Measurements from ENCODE around the gene ABHD17A. TPM values are rescaled to one million over a fixed set of nuclear protein-coding genes. Genes with fewer than 3 reads are reported as not detected.

The ABHD17A gene
- total RNA-seq, 1 experiment from 2014 or later = 68.2 TPM

DNA sequence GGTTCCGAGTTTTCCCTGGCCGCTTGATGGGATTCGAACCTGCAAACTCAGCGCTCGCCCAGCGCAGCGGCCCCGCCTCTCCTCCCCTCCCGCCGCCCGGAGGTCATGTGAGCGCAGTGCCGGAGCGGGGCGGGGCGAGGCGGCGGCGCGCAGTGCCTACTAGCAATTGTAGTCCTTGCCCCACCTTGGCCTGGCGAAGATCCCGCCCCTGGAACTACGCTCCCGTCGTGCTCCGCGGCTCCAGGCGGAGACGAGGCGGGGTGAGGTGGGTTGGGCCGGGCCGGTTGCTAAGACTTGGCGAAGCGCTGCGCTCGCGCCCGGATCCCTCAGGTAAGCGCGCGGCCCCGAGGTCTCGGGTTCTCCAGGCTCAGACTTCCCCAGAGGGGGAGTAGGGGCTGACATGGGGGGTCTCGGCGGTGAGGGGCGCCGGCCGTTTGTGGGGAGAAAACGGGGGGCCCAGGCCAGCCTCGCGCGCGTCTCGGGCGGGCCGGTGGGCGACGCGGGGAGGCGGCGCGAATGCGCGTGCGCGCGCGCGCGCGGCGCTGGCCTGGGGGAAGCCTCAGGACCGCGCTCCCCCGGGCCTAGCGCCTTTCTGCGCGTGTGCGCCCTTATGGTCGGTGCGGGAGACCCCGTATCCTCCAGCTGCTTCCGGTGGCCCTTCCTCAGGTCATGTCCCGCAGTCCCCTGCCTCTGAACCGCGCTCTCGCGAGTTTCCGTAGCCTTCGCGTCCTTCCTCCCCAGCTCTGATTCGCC lies 20.0 kb upstream of the ABHD17A start, which contains the start of the genes ADAT3 and SCAMP4 (continued):
- TF ChIP-seq, protein P1, sequence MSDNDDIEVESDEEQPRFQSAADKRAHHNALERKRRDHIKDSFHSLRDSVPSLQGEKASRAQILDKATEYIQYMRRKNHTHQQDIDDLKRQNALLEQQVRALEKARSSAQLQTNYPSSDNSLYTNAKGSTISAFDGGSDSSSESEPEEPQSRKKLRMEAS (IDR thresholded peaks at IDR 0.05) = peak; percentile 79
- TF ChIP-seq EZH2phosphoT487 (IDR thresholded peaks at IDR 0.05; ENCODE audit: borderline replicate concordance) (no peak), CEBPB (IDR thresholded peaks at IDR 0.05; ENCODE audit: low read depth) (no peak), FOSL1 (IDR thresholded peaks at IDR 0.05; ENCODE audit: low read depth) (no peak), SP1 (IDR thresholded peaks at IDR 0.05; ENCODE audit: low read depth) (peak; percentile 81), EGR1 (IDR thresholded peaks at IDR 0.05; ENCODE audit: low read depth) (no peak), POLR2AphosphoS5 (IDR thresholded peaks at IDR 0.05; ENCODE audit: low read depth, low read length) (peak; percentile 90), POLR2A (IDR thresholded peaks at IDR 0.05; ENCODE audit: borderline replicate concordance, extremely low read depth, insufficient read depth, insufficient read length) (peak; percentile 60), ZNF274 (IDR thresholded peaks at IDR 0.05; ENCODE audit: low read depth, low read length) (no peak), ELF1 (IDR thresholded peaks at IDR 0.05; ENCODE audit: borderline replicate concordance, low read depth) (no peak; the same call in 1 of the 2 replicates), JUND (IDR thresholded peaks at IDR 0.05) (no peak), TCF7L2 (IDR thresholded peaks at IDR 0.05; ENCODE audit: borderline replicate concordance, extremely low read depth, insufficient read depth, insufficient read length) (peak; percentile 35)
- TF ChIP-seq, protein P2, sequence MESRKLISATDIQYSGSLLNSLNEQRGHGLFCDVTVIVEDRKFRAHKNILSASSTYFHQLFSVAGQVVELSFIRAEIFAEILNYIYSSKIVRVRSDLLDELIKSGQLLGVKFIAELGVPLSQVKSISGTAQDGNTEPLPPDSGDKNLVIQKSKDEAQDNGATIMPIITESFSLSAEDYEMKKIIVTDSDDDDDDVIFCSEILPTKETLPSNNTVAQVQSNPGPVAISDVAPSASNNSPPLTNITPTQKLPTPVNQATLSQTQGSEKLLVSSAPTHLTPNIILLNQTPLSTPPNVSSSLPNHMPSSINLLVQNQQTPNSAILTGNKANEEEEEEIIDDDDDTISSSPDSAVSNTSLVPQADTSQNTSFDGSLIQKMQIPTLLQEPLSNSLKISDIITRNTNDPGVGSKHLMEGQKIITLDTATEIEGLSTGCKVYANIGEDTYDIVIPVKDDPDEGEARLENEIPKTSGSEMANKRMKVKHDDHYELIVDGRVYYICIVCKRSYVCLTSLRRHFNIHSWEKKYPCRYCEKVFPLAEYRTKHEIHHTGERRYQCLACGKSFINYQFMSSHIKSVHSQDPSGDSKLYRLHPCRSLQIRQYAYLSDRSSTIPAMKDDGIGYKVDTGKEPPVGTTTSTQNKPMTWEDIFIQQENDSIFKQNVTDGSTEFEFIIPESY (IDR thresholded peaks at IDR 0.05; ENCODE audit: extremely low read depth, insufficient replicate concordance, low read length) = peak; percentile 65
